CD4-positive, alpha-beta T cell treated with Interleukin-4 for 1 hour (primary cell): ENCODE data around the gene SCARF2.
A peak's percentile ranks its signal among the peaks of the same experiment; 100 is the strongest.
"Not testable (repeated sequence)": the region's sequence is repeated elsewhere in the genome, so short reads cannot be mapped to it uniquely, and the experiment has no call there.

ENCODE experiments used
- DNase-seq, 2 donors: peaks; one replicate each; pipeline ENCODE4 v3.0.0-alpha.2; 2020 to 2022

Gene SCARF2

DNA sequence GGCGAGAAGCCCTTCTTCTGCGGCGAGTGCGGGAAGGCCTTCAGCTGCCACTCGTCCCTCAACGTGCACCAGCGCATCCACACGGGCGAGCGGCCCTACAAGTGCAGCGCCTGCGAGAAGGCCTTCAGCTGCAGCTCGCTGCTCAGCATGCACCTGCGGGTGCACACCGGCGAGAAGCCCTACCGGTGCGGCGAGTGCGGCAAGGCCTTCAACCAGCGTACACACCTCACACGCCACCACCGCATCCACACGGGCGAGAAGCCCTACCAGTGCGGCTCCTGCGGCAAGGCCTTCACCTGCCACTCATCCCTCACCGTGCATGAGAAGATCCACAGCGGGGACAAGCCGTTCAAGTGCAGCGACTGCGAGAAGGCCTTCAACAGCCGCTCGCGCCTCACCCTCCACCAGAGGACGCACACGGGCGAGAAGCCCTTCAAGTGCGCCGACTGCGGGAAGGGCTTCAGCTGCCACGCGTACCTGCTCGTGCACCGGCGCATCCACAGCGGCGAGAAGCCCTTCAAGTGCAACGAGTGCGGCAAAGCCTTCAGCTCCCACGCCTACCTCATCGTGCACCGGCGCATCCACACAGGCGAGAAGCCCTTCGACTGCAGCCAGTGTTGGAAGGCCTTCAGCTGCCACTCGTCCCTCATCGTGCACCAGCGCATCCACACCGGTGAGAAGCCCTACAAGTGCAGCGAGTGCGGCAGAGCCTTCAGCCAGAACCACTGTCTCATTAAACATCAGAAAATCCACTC is 31.5 kb downstream of the SCARF2 start:
- no peak for DNase-seq

- no peak for DNase-seq
Observed at GRCh38 chr22:20405291-20405930, 32.2 kb downstream of the SCARF2 start.

DNA sequence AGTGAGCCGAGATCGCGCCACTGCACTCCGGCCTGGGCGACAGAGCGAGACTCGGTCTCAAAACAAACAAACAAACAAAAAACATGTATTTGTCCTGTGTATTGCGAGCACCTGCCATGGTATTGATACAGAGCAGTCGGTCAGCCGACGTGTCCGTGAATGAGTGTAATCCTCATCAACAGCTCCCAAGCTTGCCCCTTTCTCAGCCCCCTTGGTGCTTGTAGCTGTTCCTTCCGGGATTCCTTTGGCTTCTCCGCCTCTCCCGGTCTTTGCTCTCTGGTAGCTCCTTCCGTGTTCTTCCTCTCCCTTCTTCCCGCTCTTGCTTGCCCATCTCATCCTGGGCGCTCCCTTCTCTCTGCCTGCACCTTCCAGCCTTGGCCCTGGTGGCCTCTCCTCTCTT is 32.7 kb downstream of the SCARF2 start:
- no peak for DNase-seq

GRCh38 chr22:20403779-20404140 is 33.9 kb downstream of the SCARF2 start:
- DNase-seq, result no peak

DNA sequence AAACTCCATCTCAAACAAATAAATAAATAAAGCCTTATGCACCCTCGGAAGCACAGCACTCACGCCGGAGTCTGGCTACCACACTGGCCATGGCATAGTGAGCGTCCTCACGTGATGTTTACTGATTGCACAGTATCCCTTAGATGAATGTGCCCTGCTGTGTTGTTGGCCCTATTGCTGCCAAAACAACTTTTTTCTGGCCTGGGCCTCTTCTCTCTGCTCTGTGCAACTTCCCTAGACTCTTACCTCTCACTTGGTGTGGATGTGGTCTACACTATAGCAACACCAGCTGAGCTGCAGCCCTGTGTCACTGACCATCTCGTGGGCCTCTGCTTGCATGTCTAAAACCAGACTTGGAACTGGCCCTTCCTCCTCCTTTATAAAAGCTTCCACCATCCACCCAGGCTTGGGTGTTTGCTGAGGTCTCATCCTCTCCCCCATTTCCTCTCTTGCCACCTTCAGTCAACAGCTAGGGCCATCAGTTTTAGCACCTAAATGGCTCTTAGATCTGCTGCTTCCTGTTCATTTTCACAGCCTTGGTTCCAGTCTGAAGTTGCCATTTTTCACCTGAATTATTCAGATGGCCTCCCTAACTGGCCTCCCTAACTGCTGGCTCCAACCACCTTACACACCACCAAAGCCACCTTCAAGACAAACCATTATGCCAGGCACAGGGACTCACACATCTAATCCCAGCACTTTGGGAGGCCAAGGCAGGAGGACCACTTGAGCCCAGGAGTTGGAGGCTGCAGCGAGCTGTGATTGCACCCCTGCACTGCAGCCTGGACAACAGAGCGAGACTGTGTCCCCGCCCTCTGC is 34.5 kb downstream of the SCARF2 start:
- peak in 1 of 2 donors; percentile 14 for DNase-seq

DNA sequence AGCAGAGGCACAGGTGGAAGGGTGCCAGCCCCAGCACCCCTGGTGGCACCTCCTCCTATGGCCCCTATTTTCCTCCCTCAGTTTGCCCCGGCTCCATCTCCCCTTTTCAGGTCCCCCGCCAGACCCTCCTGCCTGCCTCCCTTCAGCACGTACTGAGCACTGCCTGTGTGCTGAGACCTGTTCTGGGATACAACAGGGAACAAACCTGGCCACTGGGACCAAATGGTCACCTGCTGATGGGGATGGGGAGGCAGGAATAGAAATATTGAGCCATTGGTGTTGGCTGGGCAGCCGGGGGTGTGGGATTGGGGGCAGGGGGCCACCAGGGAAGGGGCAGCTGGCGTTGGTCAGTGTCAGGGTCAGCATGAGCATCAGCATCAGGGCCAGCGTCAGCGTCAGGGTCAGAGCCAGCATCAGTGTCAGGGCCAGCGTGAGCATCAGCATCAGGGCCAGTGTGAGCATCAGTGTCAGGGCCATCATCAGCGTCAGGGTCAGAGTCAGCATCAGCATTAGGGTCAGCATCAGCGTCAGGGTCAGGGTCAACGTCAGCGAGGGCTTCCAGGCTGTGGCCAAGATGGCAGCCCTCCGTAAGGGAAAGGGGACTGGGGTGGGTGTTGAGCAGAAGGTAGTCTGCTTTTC is 36.1 kb downstream of the SCARF2 start:
- DNase-seq, result no peak

DNA sequence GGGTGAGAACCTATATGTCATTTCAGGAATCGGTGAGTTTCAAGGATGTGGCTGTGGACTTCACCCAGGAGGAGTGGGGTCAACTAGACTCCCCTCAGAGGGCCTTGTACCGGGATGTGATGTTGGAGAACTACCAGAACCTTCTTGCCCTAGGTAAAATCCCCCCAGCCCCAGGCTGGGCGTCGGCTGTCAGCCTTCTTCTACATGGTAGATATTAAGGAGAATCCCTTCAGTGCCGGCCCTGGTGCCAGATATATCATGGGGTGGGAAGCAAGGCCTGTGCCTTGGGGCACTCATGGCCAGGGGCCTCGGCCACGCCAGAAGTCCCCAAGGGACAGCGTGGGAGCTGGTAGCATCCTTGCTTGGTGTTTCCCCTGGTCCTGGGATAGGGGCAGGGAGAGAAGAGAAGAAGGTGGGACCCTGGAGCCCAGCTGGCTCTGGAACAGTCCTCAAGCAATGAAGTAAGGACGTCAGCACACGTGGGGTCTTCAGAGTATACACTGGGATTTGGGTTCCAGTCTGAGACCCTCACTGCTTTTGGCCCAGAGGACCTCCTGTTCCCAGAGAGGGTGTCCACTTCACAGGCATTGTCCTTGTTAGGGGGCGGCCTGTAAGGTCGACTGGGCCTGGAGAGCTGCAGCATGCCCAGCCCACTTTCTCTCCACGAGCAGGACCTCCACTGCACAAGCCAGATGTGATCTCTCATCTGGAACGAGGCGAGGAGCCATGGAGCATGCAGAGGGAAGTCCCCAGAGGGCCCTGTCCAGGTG is 36.8 kb downstream of the SCARF2 start:
- DNase-seq, result no peak

DNA sequence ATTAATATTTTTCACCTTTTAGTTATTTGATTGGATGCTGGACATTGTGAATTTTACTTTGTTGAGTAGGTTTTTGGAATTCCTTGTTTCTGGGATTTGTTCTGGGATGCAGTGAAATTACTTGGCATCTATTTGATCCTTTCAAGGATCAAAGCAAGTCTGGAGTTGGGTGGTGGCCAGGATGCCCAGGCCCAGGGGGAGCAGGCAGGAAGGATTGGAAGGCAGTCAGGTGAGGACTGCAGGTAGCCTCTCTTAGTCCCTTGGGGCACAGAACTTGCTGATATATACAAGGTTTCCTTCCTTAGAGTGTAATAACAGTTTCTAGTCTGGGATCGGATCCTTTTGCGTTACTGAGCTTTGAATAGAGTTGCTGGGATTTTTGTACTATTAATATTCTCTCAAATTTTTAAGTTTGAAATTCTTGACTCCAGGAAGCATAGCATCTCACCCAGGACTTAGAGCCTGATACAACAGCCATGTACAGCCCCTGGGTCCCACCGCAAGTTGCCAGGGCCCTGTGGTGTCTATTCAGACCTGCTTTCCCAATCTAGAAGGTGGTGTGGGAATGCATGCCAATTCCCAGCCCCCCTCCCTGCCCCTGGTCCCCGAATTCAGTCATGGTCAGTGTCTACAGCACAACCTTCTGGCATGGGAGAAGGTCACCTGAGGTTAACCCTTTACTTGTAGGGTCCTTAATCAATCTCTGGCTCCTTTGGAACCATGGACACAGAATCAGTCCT is 37.6 kb downstream of the SCARF2 start:
- DNase-seq, result no peak

DNA sequence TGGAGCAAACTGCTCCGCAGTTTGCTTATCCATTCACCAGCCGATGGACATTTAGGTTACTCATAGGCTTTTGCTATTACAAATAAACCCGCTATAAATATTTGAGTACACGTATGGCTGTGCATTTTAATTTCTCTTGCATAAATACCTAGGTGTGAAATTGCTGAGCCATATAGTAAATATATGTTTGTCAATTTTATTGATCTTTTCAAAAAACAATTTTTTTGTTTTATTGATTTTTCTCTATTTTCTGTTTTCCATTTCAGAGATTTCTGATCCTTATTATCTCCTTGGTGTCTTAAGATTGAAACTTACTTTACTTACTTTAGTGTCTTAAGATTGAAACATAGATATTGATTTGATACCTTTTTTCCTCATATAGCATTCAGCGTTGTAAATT is 39.2 kb downstream of the SCARF2 start:
- DNase-seq, result no peak

DNA sequence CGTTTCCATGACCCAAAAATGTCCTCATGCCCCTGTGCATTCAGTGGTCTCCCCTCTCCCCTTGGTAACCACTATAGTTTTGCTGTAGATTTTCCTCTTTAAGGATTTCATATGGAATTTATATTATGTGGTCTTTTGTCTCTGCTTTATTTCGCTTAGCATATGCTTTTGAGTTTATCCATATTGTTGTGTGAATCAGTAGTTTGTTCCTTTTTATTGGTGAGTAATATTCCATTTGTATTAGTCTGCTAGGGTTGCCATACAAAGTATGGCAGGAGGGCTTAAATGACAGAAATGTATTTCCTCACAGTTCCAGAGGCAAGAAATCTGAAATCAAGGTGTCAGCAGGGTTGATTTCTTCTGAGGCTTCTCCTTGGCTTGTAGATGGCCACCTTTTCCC is 40.1 kb downstream of the SCARF2 start:
- DNase-seq, result no peak

DNA sequence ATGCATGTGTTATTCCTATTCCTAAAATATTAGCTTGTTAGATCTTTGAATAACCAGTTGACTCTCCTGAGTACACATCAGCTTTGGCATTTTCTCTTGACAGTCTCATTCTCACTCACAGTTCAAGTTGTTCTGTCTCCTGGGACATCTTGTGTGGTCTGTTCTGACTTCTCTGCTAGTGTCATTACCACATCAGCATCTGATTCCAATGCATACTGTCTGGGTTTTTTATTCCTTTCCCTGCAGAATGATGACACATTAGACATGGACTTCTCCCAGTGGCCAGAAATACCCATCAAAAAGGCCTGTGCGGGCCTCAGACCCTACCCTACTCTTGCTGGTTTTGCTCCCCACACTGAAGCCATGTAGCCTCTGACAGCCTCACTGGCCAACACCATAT is 41.0 kb downstream of the SCARF2 start:
- DNase-seq, result no peak

GRCh38 chr22:20395907-20396287 is 41.7 kb downstream of the SCARF2 start:
- DNase-seq, result no peak

GRCh38 chr22:20395181-20395906 is 42.3 kb downstream of the SCARF2 start:
- DNase-seq, result no peak

DNA sequence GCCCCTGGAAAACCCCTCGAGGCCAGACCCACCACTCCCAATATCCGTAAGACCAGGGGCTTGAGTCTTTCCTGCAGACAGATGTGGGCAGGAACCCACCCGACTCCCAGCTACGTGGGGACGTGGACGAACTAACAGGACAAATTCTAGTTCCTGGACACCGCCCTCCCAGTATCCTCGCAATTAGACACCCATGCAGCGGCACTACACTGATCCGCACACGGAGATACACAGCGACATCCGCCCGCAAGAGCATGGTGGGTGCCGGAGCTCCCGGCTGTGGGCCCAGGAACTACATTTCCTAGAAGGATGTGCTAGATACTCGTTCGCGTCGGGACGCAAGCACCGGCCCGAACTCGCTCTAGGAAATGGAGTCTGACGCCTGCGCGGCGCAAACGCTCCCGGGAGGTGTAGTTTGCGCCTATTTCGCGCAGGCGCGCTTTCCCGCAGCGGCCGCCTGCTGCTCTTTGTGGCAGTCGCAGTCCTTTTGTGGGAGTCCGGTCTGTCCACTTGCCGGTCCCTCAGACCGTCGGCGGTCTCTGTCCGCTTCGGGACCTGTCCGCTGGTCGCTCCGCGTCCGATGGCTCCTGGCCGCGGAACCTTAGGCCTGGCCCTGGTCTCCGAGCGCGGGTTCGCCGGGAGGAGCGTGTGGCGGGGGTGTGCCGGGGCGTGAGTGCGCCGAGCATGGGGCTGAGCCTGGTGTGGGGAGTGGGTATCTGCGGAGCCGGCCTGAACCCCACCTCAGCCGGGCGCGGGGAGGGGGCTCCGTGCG is 43.7 kb downstream of the SCARF2 start, which contains the start of gene ZNF74:
Gene ZNF74 (plus strand): TSS at position 447 of the 772 bp plus-strand sequence. CDS start 478 bp downstream, outside the sequence.
- peak; percentile 87 to 88 for DNase-seq

- DNase-seq, result no peak
Observed at GRCh38 chr22:20392983-20393704, 44.5 kb downstream of the SCARF2 start.

DNA sequence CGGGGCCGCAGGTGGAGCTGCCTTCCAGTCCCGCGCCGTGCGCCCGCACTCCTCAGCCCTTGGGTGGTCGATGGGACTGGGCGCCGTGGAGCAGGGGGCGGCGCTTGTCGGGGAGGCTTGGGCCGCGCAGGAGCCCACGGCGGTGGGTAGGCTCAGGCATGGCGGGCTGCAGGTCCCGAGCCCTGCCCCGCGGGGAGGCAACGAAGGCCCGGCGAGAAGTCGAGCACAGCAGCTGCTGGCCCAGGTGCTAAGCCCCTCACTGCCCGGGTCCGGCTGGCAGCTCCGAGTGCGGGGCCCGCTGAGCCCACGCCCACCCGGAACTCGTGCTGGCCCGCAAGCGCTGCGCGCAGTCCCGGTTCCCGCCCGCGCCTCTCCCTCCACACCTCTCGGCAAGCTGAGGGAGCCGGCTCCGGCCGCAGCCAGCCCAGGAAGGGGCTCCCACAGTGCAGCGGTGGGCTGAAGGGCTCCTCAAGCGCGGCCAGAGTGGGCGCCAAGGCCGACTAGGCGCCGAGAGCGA is 45.2 kb downstream of the SCARF2 start:
- not testable (repeated sequence) for DNase-seq

GRCh38 chr22:20391222-20391621 is 46.4 kb downstream of the SCARF2 start:
- no peak for DNase-seq

DNA sequence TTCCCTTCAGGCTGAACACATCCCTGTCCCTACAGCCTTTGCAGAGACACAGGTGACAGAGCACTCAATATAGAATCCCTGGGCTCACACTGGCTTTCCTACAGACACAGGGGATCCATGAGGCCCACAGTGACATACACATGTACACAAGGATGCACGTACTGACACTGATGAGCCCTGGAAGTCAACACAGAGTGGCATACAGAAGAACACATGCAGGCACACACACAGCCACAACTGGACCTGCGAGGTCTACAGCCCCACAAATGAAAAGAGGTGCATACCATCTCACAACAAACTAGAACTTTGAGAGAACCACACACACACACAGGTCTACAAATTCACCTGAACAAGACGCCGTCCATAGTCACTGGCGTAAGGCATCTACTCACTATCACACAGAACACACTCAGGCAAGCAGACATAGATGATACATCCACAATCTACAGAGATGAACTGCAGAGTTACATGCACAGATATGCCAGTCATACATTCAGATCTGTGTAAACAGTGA is 47.2 kb downstream of the SCARF2 start:
- no peak for DNase-seq

- DNase-seq, result no peak
Observed at GRCh38 chr22:20389288-20389687, 48.3 kb downstream of the SCARF2 start.
